Tibial artery (tissue), 4 donors: ENCODE results near the gene KIF6.

ENCODE experiments used
- DNase-seq, 2 donors: peaks; one replicate each; pipeline ENCODE4 v3.0.0-alpha.2; 2019
- H3K27ac ChIP-seq, 2 donors: fragments of 200-600 bp; sonication (generic) in 1 of 2; 1 replicate in 1 of 2; 2 replicates in 1 of 2; pipeline ENCODE4 v1.5.1; 2018 to 2019; ENCODE audit warnings: mild to moderate bottlenecking in 1 of 2
- H3K27me3 ChIP-seq, 2 donors: fragments of 200-600 bp; sonication (generic) in 1 of 2; one replicate each; pipeline versions ENCODE4 v1.5.1 to v1.6.0; 2016 to 2019
- H3K36me3 ChIP-seq, 3 donors: fragments of 200-600 bp; sonication (generic) in 2 of 3; one replicate each; pipeline ENCODE4 v1.5.1; 2016 to 2019; ENCODE audit warnings: mild to moderate bottlenecking in 2 of 3
- H3K4me1 ChIP-seq, 4 donors: fragments of 200-600 bp; sonication (generic) in 2 of 4; 1 replicate in 3 of 4; 2 replicates in 1 of 4; pipeline ENCODE4 v1.5.1; 2016 to 2019
- H3K4me3 ChIP-seq, 2 donors: fragments of 200-600 bp; sonication (generic) in 1 of 2; 1 replicate in 1 of 2; 2 replicates in 1 of 2; pipeline ENCODE4 v1.5.1; 2018 to 2019; ENCODE audit warnings: mild to moderate bottlenecking in 2 of 2
- H3K9me3 ChIP-seq, 3 donors: fragments of 200-600 bp; sonication (generic) in 1 of 3; one replicate each; pipeline ENCODE4 v1.5.1; 2016 to 2019
- intact Hi-C: fragments of 100-400 bp; cut with DNase I; formaldehyde crosslinking; loops from one replicate; pipeline ENCODE4 v1.15.0; 2023; ENCODE audit warnings: low total_unique reads
- TF ChIP-seq, protein P1 (sequence below), 2 experiments: fragments of 200-600 bp in 1 of 2; fragments of 450-650 bp in 1 of 2; IDR thresholded peaks; one replicate each; pipeline ENCODE4 v1.5.1; 2017 to 2019; ENCODE audit warnings: antibody characterized with exemption in 2 of 2, mild to moderate bottlenecking in 1 of 2, moderate library complexity in 1 of 2

KIF6 gene

GRCh38 chr6:39476151-39476550 is 249.1 kb downstream of the KIF6 start:
- Histone ChIP-seq H3K27ac (no peak overlapping the region), H3K9me3 (no peaks in the 10 kb centered on the region), H3K36me3 (no peaks in the 10 kb centered on the region), H3K4me3 (no peak overlapping the region), H3K27me3 (no peaks in the 10 kb centered on the region), H3K4me1 (peaks cover 0 to 7% (median 3%) of the 10 kb centered on the region in 4 donors)
- intact Hi-C loops, result no loop called here
- no peak for DNase-seq
- TF ChIP-seq, protein P1, sequence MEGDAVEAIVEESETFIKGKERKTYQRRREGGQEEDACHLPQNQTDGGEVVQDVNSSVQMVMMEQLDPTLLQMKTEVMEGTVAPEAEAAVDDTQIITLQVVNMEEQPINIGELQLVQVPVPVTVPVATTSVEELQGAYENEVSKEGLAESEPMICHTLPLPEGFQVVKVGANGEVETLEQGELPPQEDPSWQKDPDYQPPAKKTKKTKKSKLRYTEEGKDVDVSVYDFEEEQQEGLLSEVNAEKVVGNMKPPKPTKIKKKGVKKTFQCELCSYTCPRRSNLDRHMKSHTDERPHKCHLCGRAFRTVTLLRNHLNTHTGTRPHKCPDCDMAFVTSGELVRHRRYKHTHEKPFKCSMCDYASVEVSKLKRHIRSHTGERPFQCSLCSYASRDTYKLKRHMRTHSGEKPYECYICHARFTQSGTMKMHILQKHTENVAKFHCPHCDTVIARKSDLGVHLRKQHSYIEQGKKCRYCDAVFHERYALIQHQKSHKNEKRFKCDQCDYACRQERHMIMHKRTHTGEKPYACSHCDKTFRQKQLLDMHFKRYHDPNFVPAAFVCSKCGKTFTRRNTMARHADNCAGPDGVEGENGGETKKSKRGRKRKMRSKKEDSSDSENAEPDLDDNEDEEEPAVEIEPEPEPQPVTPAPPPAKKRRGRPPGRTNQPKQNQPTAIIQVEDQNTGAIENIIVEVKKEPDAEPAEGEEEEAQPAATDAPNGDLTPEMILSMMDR (IDR thresholded peaks at IDR 0.05), result no peak

DNA sequence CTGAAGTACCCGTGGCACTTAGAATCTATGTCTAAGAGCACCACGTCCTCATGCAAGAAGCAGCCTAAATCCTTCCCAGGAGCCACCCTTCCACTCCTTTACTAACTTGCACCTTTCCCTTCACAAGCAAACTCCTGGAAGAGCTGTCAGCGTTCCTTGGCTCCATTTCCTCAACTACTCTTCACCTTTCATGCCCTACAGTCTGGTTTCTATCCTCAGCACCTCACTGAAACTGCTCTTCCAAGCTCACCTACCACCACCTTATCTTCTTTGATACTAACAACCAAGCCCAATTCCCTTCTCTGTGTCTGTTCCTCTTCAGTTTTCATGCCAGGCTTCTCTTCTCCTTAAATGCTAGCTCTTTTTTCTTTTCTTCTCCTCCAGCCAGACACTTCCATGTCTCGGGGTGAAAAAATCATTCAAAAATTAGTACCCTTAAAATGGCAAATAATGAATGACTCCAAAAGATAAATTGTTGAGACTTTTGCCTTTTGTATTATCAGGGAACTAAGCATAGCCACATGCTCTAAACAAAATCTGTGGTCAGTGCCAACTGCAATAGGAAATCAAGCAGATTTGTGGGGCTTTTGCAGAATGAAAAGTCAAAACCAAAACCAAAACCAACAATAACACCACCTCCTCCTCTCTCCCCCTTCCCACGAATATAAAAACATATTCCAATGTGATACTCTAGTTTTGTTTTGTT is 253.1 kb downstream of the KIF6 start:
- Histone ChIP-seq H3K4me3 (no peak overlapping the region), H3K27me3 (no peaks in the 10 kb centered on the region), H3K9me3 (peaks cover 0 to 9% (median 0%) of the 10 kb centered on the region in 3 donors), H3K27ac (no peak overlapping the region), H3K36me3 (no peaks in the 10 kb centered on the region), H3K4me1 (peaks cover 0 to 7% (median 3%) of the 10 kb centered on the region in 4 donors)
- intact Hi-C loops, result no loop called here
- TF ChIP-seq, protein P1 (IDR thresholded peaks at IDR 0.05), result no peak
- DNase-seq, result no peak

- intact Hi-C loops, result no loop called here
- Histone ChIP-seq H3K27ac (no peak overlapping the region), H3K36me3 (no peaks in the 10 kb centered on the region), H3K9me3 (peaks cover 0 to 9% (median 0%) of the 10 kb centered on the region in 3 donors), H3K4me3 (no peak overlapping the region), H3K27me3 (no peaks in the 10 kb centered on the region), H3K4me1 (peaks cover 0 to 7% (median 3%) of the 10 kb centered on the region in 4 donors)
- TF ChIP-seq, protein P1 (IDR thresholded peaks at IDR 0.05), result no peak
- no peak for DNase-seq
These were observed 254.7 kb downstream of the KIF6 start for GRCh38 chr6:39470506-39470905.

- Histone ChIP-seq H3K36me3 (no peaks in the 10 kb centered on the region), H3K9me3 (peaks cover 0 to 9% (median 0%) of the 10 kb centered on the region in 3 donors), H3K4me3 (no peak overlapping the region), H3K27ac (no peak overlapping the region), H3K27me3 (no peaks in the 10 kb centered on the region), H3K4me1 (peaks cover 0 to 7% (median 3%) of the 10 kb centered on the region in 4 donors)
- DNase-seq, result no peak
- TF ChIP-seq, protein P1 (IDR thresholded peaks at IDR 0.05), result no peak
- intact Hi-C loops, result no loop called here
These were observed 256.8 kb downstream of the KIF6 start for GRCh38 chr6:39468385-39468784.

DNA sequence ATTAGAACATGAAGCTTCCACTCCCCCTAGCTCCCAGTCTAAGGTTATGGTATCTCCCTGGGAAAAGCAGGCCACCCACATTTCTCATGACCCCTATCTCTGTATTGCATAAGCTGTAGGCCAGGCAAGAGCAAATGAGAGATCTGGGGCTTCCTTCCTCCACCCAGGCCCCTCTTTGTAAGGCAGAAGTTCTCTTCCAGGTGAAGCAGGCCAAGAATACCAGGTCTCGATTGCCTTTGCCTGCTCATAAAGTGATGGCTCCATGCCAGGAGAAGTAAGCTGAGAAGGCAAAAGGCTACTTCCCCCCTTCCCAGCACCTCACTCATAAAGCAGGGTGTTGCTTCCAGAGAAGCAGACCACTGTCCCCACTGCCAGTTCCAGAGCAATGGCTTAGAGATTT is 258.6 kb downstream of the KIF6 start:
- Histone ChIP-seq H3K27me3 (no peaks in the 10 kb centered on the region), H3K36me3 (no peaks in the 10 kb centered on the region), H3K27ac (no peak overlapping the region), H3K9me3 (peaks cover 0 to 9% (median 0%) of the 10 kb centered on the region in 3 donors), H3K4me1 (no peaks in the 10 kb centered on the region), H3K4me3 (no peak overlapping the region)
- intact Hi-C loops, result no loop called here
- TF ChIP-seq, protein P1 (IDR thresholded peaks at IDR 0.05), result no peak
- DNase-seq, result no peak
